Right renal cortex interstitium (tissue), 3 donors: Measurements from ENCODE around the gene NUP62. TPM values are rescaled to one million over a fixed set of nuclear protein-coding genes. Genes with fewer than 3 reads are reported as not detected.
"Not testable (repeated sequence)": the region's sequence is repeated elsewhere in the genome, so short reads cannot be mapped to it uniquely, and the experiment has no call there.

ENCODE experiments used
- DNase-seq, 3 donors: peaks; one replicate each; pipeline ENCODE4 v3.0.0-alpha.2; 2013; ENCODE audit warnings: low read depth in 3 of 3, low spot score in 2 of 3
- polyA plus RNA-seq, 3 donors: library from polyadenylated mRNA; unstranded; fragments of 120-200 nt; gene quantifications; one replicate each; pipeline ENCODE4 v1.2.1, GENCODE V29; 2013; ENCODE audit not compliant: insufficient read length in 3 of 3

Gene NUP62
- polyA plus RNA-seq, 3 donors: 49.9 to 54.6 (median 53.2) TPM

- no peak for DNase-seq
These were observed 23.2 kb upstream of the NUP62 start for GRCh38 chr19:49952479-49952836.

GRCh38 chr19:49951806-49952478, 22.6 kb upstream of the NUP62 start:
- no peak for DNase-seq

- DNase-seq: no peak
These were observed 21.7 kb upstream of the NUP62 start for GRCh38 chr19:49950956-49951526.

- no peak for DNase-seq
These were observed 21.3 kb upstream of the NUP62 start for GRCh38 chr19:49950590-49950948.

- DNase-seq: no peak
These were observed 20.7 kb upstream of the NUP62 start for GRCh38 chr19:49949742-49950589.

GRCh38 chr19:49946415-49946814, 17.1 kb upstream of the NUP62 start:
- DNase-seq: no peak

GRCh38 chr19:49944567-49944966, 15.3 kb upstream of the NUP62 start:
- DNase-seq: not testable (repeated sequence)

GRCh38 chr19:49940482-49940791, 11.1 kb upstream of the NUP62 start:
- DNase-seq: no peak

GRCh38 chr19:49939721-49940481, 10.6 kb upstream of the NUP62 start:
- no peak for DNase-seq

- no peak for DNase-seq
These were observed 9.4 kb upstream of the NUP62 start for GRCh38 chr19:49938662-49939061.

- DNase-seq: peak in 1 of 3 donors; percentile 56
These were observed 8.6 kb upstream of the NUP62 start for GRCh38 chr19:49937750-49938381.

- DNase-seq: no peak
These were observed 7.2 kb upstream of the NUP62 start for GRCh38 chr19:49936549-49936948.

GRCh38 chr19:49933643-49934042, 4.3 kb upstream of the NUP62 start:
- DNase-seq: no peak

GRCh38 chr19:49932731-49933131, 3.4 kb upstream of the NUP62 start:
- no peak for DNase-seq

- no peak for DNase-seq
These were observed 2.7 kb upstream of the NUP62 start for GRCh38 chr19:49932041-49932451.

- DNase-seq: no peak
These were observed 2.2 kb upstream of the NUP62 start for GRCh38 chr19:49931293-49932040.

- DNase-seq: no peak
These were observed 1.2 kb upstream of the NUP62 start for GRCh38 chr19:49930483-49931011.

- peak; percentile 88 to 91 (median 88) for DNase-seq
These were observed 543 bp upstream of the NUP62 start for GRCh38 chr19:49929611-49930482.
